ENCODE data around the gene PLEK2.
A peak's percentile ranks its signal among the peaks of the same experiment; 100 is the strongest.

The PLEK2 gene

DNA sequence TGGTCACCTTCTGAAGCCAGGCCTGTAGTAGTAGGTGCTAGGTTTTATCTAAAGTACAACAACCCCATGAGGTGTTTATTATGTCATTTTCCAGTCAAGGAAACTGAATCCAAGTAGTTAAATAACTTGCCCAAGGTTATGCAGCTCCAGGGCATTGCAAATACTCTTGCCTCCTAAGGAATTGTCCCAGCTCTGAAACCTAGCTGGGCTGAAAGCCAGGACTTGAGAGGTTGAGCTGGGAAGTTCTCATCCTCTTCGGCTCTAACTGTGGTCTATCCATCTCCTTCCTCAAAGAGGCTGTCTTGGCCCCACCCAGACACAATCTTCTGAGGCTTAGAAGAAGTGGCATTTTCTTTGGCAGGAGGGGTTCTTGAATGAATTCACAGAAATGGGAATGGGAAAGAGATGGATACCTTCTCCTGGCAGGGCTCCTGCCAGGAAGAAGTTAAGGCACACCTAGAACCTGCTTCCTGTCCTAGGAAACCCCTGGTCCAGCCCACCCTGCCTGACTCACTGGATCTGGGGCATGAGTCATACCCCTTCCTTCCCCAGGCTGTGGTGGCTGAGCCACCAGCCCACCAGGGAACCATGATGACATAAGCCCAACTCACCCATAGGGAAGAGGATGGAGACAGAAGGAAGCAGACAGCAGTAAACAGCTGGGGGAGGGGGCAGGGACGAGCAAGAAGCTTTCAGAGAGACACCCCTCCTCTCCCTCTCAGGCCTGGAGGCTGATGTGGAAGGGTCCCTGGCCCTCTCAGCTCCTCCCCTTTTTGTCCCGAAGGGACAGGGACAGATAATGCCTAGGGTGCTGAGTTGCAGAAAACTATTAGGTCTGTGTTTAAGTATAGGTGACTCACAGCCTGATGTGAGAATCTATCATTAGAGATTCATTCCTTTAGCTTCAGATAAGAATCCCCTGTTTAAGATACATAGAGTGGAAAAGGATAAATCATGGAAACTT lies 2.1 kb upstream of the PLEK2 start:
- ATAC-seq, result peak; percentile 57
- TF ChIP-seq ISL1 (CRISPR knock-in tag; IDR thresholded peaks at IDR 0.05) (no peak), GLIS3 (CRISPR knock-in tag; IDR thresholded peaks at IDR 0.05) (no peak), RARB (CRISPR knock-in tag; IDR thresholded peaks at IDR 0.05) (no peak), ESRRG (CRISPR knock-in tag; IDR thresholded peaks at IDR 0.05) (no peak), ZFP30 (CRISPR knock-in tag; IDR thresholded peaks at IDR 0.05) (no peak), OSR1 (CRISPR knock-in tag; IDR thresholded peaks at IDR 0.05) (no peak), ZC3H10 (CRISPR knock-in tag; IDR thresholded peaks at IDR 0.05) (no peak), PPARA (CRISPR knock-in tag; IDR thresholded peaks at IDR 0.05; ENCODE audit: borderline replicate concordance) (no peak), TCF4 (CRISPR knock-in tag; IDR thresholded peaks at IDR 0.05; ENCODE audit: borderline replicate concordance) (no peak), ARNTL (CRISPR knock-in tag; IDR thresholded peaks at IDR 0.05; ENCODE audit: borderline replicate concordance, low read depth) (no peak), ZNF8 (CRISPR knock-in tag; IDR thresholded peaks at IDR 0.05) (no peak), ZNF565 (CRISPR knock-in tag; conservative IDR thresholded peaks at IDR 0.05; ENCODE audit: low read depth) (no peak), BACH2 (CRISPR knock-in tag; IDR thresholded peaks at IDR 0.05; ENCODE audit: borderline replicate concordance) (no peak), CSDC2 (CRISPR knock-in tag; IDR thresholded peaks at IDR 0.05) (no peak), ZFP3 (CRISPR knock-in tag; IDR thresholded peaks at IDR 0.05) (no peak)
- TF ChIP-seq, protein P1, sequence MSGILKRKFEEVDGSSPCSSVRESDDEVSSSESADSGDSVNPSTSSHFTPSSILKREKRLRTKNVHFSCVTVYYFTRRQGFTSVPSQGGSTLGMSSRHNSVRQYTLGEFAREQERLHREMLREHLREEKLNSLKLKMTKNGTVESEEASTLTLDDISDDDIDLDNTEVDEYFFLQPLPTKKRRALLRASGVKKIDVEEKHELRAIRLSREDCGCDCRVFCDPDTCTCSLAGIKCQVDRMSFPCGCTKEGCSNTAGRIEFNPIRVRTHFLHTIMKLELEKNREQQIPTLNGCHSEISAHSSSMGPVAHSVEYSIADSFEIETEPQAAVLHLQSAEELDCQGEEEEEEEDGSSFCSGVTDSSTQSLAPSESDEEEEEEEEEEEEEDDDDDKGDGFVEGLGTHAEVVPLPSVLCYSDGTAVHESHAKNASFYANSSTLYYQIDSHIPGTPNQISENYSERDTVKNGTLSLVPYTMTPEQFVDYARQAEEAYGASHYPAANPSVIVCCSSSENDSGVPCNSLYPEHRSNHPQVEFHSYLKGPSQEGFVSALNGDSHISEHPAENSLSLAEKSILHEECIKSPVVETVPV (CRISPR knock-in tag; IDR thresholded peaks at IDR 0.05), result no peak
- TF ChIP-seq, protein P2, sequence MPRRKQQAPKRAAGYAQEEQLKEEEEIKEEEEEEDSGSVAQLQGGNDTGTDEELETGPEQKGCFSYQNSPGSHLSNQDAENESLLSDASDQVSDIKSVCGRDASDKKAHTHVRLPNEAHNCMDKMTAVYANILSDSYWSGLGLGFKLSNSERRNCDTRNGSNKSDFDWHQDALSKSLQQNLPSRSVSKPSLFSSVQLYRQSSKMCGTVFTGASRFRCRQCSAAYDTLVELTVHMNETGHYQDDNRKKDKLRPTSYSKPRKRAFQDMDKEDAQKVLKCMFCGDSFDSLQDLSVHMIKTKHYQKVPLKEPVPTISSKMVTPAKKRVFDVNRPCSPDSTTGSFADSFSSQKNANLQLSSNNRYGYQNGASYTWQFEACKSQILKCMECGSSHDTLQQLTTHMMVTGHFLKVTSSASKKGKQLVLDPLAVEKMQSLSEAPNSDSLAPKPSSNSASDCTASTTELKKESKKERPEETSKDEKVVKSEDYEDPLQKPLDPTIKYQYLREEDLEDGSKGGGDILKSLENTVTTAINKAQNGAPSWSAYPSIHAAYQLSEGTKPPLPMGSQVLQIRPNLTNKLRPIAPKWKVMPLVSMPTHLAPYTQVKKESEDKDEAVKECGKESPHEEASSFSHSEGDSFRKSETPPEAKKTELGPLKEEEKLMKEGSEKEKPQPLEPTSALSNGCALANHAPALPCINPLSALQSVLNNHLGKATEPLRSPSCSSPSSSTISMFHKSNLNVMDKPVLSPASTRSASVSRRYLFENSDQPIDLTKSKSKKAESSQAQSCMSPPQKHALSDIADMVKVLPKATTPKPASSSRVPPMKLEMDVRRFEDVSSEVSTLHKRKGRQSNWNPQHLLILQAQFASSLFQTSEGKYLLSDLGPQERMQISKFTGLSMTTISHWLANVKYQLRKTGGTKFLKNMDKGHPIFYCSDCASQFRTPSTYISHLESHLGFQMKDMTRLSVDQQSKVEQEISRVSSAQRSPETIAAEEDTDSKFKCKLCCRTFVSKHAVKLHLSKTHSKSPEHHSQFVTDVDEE (CRISPR knock-in tag; IDR thresholded peaks at IDR 0.05), result no peak
- TF ChIP-seq, protein P3, sequence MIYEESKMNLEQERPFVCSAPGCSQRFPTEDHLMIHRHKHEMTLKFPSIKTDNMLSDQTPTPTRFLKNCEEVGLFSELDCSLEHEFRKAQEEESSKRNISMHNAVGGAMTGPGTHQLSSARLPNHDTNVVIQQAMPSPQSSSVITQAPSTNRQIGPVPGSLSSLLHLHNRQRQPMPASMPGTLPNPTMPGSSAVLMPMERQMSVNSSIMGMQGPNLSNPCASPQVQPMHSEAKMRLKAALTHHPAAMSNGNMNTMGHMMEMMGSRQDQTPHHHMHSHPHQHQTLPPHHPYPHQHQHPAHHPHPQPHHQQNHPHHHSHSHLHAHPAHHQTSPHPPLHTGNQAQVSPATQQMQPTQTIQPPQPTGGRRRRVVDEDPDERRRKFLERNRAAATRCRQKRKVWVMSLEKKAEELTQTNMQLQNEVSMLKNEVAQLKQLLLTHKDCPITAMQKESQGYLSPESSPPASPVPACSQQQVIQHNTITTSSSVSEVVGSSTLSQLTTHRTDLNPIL (CRISPR knock-in tag; IDR thresholded peaks at IDR 0.05; ENCODE audit: low read depth), result no peak
- TF ChIP-seq, protein P4, sequence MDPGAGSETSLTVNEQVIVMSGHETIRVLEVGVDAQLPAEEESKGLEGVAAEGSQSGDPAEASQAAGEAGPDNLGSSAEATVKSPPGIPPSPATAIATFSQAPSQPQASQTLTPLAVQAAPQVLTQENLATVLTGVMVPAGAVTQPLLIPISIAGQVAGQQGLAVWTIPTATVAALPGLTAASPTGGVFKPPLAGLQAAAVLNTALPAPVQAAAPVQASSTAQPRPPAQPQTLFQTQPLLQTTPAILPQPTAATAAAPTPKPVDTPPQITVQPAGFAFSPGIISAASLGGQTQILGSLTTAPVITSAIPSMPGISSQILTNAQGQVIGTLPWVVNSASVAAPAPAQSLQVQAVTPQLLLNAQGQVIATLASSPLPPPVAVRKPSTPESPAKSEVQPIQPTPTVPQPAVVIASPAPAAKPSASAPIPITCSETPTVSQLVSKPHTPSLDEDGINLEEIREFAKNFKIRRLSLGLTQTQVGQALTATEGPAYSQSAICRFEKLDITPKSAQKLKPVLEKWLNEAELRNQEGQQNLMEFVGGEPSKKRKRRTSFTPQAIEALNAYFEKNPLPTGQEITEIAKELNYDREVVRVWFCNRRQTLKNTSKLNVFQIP (CRISPR knock-in tag; IDR thresholded peaks at IDR 0.05; ENCODE audit: borderline replicate concordance, low read depth), result no peak

DNA sequence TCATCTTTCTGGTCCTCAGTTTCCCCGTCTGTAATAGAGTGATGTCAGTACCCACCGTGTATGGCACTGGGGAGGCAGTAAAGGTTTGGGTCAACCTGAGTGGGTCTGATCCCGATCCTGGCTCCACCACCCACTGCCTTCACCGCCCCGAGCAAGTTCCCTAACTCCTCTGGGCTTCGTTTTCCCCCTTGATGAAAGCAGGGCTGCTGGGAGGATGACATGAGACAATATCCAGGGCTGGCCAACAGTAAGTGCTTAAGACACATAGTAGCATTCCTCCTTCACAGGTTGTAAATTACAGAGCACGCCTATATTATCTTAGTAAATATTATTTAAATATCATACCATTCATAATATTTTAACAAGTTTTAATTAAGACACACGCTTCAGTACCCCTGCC lies 595 bp downstream of the PLEK2 start:
- ATAC-seq, result no peak
- TF ChIP-seq ISL1 (CRISPR knock-in tag; IDR thresholded peaks at IDR 0.05) (no peak), ESRRG (CRISPR knock-in tag; IDR thresholded peaks at IDR 0.05) (no peak)
- TF ChIP-seq, protein P1 (CRISPR knock-in tag; IDR thresholded peaks at IDR 0.05), result no peak

DNA sequence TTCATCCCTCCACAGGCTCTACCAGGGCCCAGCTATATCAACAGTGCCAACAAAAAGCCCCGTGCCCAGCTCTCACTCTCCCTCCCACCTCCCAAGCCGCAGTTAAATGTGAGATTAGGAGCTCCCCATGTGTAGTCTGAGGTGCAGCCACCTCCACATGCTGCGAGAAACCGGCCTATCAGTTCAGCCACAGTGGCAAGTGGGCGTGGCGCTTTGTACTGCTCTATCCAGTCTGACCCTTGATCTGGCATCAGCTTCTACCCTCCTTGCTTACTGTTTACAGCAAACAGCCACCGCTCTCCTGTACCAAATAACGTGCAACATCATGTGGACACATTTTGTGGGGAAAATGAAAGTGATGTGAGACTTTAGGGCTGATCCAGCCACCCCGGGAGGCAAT lies 1.7 kb downstream of the PLEK2 start:
- ATAC-seq, result no peak
- no peak for TF ChIP-seq CSDC2 (CRISPR knock-in tag; IDR thresholded peaks at IDR 0.05)
- TF ChIP-seq BACH2 (CRISPR knock-in tag; IDR thresholded peaks at IDR 0.05; ENCODE audit: borderline replicate concordance), result no peak
- no peak for TF ChIP-seq ZNF8 (CRISPR knock-in tag; IDR thresholded peaks at IDR 0.05)
- no peak for TF ChIP-seq ISL1 (CRISPR knock-in tag; IDR thresholded peaks at IDR 0.05)
- TF ChIP-seq RARB (CRISPR knock-in tag; IDR thresholded peaks at IDR 0.05), result no peak
- TF ChIP-seq ZNF565 (CRISPR knock-in tag; conservative IDR thresholded peaks at IDR 0.05; ENCODE audit: low read depth), result no peak
- TF ChIP-seq ESRRG (CRISPR knock-in tag; IDR thresholded peaks at IDR 0.05), result no peak
- TF ChIP-seq TCF4 (CRISPR knock-in tag; IDR thresholded peaks at IDR 0.05; ENCODE audit: borderline replicate concordance), result no peak
- TF ChIP-seq ZC3H10 (CRISPR knock-in tag; IDR thresholded peaks at IDR 0.05), result no peak
- no peak for TF ChIP-seq OSR1 (CRISPR knock-in tag; IDR thresholded peaks at IDR 0.05)
- TF ChIP-seq ZFP3 (CRISPR knock-in tag; IDR thresholded peaks at IDR 0.05), result no peak
- TF ChIP-seq, protein P2 (CRISPR knock-in tag; IDR thresholded peaks at IDR 0.05), result no peak
- no peak for TF ChIP-seq PPARA (CRISPR knock-in tag; IDR thresholded peaks at IDR 0.05; ENCODE audit: borderline replicate concordance)
- TF ChIP-seq, protein P4 (CRISPR knock-in tag; IDR thresholded peaks at IDR 0.05; ENCODE audit: borderline replicate concordance, low read depth), result no peak
- TF ChIP-seq TOX (CRISPR knock-in tag; IDR thresholded peaks at IDR 0.05; ENCODE audit: borderline replicate concordance), result no peak
